DMS153 treated with DMSO at 0.1 percent for 48 hours (cell line): ENCODE data around the gene PCDHB9.
"Not testable (repeated sequence)": the region's sequence is repeated elsewhere in the genome, so short reads cannot be mapped to it uniquely, and the experiment has no call there.

Experiments
- DNase-seq: peaks from one replicate; lab custom pipeline; 2025; ENCODE audit not compliant: unreplicated experiment; lab: John Stamatoyannopoulos, UW

The PCDHB9 gene

DNA sequence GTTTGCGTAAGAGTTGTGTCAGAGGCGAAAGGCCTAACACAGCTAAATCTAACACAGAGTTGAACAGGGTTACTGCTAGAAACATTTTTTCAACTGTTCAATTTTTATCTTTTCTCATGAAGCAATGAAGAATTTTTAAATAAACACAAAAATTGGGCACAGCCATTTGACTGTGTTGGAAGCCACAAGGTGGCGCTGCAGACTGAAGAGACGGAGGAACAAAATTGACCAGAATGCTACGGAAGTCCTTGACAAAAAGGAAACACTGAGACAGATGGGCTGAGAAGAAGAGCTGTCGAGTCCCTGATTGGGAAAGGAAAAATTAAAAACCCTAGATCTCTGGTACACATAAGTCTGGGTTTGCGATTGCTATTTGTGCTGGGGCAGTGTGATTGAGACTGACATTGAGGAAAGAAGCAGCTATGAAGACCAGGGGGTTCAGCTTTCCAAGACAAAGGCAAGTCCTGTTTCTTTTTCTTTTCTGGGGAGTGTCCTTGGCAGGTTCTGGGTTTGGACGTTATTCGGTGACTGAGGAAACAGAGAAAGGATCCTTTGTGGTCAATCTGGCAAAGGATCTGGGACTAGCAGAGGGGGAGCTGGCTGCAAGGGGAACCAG is at the start of gene PCDHB9:
TSS of gene PCDHB9 (plus strand) at position 265 of the 616 bp plus-strand sequence. CDS start at position 423, 158 bp downstream.
- no peak for DNase-seq

DNA sequence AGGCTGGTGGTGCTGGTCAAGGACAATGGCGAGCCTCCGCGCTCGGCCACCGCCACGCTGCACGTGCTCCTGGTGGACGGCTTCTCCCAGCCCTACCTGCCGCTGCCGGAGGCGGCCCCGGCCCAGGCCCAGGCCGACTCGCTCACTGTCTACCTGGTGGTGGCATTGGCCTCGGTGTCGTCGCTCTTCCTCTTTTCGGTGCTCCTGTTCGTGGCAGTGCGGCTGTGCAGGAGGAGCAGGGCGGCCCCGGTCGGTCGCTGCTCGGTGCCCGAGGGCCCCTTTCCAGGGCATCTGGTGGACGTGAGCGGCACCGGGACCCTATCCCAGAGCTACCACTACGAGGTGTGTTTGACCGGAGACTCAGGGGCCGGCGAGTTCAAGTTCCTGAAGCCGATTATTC is 49.6 kb upstream of the PCDHB9 start:
- not testable (repeated sequence) for DNase-seq

DNA sequence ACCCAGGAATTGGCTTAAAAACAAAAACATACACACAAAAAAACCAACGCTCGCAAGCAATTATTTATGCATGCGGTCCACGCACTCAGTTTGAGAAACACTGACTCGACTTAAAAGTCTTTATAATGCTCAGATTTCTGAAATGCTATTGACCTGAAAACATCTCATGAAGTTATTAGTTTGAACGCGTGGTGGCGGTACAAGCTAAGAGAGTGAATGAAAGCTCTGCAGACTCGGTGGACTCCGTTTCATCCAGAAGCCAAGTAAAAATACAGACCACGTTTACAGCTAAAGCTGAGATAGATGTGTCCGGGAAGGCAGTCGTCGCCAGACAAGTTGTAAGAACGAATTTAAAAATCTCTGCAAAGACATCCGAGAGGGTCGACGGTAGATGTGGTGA is 37.1 kb upstream of the PCDHB9 start, which contains the start of gene PCDHB6:
TSS of gene PCDHB6 (plus strand) at position 246 of the 400 bp plus-strand sequence. CDS start 201 bp downstream, outside the sequence.
- no peak for DNase-seq

DNA sequence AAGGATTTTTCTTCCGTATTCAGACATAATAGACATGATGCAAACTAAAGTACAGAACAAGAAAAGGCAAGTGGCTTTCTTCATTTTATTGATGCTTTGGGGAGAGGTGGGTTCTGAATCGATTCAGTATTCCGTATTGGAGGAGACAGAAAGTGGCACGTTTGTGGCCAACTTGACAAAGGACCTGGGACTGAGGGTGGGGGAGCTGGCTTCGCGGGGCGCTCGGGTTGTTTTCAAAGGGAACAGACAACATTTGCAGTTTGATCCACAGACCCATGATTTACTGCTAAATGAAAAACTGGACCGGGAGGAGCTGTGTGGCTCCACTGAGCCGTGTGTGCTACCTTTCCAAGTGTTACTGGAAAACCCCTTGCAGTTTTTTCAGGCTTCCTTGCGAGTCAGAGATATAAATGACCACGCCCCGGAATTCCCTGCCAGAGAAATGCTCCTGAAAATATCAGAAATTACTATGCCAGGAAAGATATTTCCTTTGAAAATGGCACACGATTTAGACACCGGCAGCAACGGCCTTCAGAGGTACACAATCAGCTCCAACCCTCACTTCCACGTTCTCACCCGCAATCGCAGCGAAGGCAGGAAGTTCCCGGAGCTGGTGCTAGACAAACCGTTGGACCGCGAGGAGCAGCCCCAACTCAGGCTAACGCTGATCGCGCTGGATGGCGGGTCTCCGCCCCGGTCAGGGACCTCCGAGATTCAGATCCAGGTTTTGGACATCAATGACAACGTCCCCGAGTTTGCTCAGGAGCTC is 36.6 kb upstream of the PCDHB9 start:
- DNase-seq, result no peak

DNA sequence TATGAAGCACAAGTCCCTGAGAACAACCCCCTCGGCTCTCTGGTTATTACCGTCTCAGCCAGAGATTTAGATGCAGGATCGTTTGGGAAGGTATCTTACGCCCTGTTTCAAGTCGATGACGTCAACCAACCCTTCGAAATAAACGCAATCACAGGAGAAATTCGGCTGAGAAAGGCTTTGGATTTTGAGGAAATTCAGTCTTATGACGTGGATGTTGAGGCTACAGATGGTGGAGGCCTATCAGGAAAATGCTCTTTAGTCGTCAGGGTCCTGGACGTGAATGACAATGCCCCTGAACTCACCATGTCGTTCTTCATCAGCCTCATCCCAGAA is 36.0 kb upstream of the PCDHB9 start:
- DNase-seq, result no peak

DNA sequence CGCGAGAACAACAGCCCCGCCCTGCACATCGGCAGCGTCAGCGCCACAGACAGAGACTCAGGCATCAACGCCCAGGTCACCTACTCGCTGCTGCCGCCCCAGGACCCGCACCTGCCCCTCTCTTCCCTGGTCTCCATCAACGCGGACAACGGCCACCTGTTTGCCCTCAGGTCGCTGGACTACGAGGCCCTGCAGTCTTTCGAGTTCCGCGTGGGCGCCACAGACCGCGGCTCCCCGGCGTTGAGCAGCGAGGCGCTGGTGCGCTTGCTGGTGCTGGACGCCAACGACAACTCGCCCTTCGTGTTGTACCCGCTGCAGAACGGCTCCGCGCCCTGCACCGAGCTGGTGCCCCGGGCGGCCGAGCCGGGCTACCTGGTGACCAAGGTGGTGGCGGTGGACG is 35.3 kb upstream of the PCDHB9 start:
- not testable (repeated sequence) for DNase-seq

DNA sequence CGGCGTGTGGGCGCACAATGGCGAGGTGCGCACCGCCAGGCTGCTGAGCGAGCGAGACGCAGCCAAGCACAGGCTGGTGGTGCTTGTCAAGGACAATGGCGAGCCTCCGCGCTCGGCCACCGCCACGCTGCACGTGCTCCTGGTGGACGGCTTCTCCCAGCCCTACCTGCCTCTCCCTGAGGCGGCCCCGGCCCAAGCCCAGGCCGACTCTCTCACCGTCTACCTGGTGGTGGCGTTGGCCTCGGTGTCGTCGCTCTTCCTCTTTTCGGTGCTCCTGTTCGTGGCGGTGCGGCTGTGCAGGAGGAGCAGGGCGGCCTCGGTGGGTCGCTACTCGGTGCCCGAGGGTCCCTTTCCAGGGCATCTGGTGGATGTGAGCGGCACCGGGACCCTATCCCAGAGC is 34.9 kb upstream of the PCDHB9 start:
- not testable (repeated sequence) for DNase-seq

DNA sequence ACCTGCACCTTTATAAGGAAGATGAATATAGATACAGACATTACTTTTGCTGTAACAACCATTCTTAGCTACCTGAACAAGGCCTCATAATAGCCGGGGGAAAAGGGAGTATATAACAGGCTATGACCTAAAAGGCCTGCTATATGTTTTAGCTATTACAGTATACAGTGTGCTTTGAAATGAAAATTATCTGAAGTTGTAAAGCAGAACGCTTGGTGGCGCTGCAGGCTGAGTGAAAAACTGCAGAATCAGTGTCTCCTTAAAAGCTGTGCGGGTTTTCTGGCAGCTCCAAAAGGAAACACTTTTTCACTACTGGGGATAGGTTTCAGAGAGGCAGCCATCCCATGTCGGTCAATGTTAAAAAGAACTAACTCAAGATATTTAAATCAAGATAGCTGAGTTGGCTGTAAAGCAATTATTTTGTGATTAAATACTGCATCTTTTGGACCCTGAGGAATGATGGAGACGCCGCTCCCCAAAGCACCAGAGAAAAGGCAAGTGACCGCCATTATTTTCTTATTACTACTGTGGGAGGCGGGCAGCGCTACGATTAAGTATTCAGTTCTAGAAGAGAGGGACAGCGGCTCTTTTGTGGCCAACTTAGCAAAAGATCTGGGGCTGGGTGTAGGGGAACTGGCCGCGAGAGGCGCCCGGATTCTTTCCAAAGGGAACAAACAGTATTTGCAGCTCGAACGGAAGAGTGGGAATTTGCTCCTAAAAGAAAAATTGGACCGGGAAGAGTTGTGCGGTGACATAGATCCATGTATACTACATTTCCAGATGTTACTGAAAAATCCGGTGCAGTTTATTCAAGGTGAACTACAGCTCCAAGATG is 31.2 kb upstream of the PCDHB9 start:
- no peak for DNase-seq

DNA sequence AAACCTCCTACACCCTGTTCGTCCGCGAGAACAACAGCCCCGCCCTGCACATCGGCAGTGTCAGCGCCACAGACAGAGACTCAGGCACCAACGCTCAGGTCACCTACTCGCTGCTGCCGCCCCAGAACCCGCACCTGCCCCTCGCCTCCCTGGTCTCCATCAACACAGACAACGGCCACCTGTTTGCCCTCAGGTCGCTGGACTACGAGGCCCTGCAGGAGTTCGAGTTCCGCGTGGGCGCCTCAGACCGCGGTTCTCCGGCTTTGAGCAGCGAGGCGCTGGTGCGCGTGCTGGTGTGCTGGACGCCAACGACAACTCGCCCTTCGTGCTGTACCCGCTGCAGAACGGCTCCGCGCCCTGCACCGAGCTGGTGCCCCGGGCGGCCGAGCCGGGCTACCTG is 29.6 kb upstream of the PCDHB9 start:
- not testable (repeated sequence) for DNase-seq

DNA sequence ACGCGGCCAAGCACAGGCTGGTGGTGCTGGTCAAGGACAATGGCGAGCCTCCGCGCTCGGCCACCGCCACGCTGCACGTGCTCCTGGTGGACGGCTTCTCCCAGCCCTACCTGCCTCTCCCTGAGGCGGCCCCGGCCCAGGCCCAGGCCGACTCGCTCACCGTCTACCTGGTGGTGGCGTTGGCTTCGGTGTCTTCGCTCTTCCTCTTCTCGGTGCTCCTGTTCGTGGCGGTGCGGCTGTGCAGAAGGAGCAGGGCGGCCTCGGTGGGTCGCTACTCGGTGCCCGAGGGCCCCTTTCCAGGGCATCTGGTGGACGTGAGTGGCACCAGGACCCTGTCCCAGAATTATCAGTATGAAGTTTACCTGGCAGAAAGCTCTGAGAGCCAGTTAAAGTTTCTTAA is 29.1 kb upstream of the PCDHB9 start:
- DNase-seq, result not testable (repeated sequence)

DNA sequence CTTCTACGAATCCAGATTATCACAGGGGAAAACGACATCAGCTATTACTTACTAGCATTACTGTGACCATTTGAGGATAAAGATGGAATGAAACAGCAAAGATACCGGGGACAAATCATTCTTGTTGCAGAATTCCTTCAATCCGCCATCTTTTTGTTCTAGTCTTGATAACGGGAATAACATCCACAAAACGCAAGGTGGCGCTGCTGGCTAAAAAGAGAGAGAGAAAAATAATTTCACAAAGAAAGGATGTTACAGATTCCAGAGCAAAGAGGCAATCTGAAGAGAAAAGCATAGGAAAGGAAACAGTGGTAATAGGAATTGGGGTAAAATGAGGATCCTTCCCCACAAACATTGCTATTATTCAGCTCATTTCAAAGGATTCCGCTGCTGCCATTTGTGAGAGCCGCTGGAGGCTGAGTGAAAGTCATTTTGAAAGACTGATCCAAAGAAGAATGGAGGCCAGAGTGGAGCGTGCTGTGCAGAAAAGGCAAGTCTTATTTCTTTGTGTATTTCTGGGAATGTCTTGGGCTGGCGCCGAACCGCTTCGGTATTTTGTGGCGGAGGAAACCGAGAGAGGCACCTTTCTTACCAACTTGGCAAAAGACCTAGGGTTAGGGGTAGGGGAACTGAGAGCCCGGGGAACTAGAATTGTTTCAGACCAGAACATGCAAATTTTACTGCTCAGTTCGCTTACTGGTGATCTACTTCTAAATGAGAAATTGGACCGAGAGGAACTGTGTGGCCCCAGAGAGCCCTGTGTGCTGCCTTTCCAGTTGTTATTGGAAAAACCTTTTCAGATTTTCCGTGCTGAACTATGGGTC is 14.4 kb upstream of the PCDHB9 start, which contains the start of gene PCDHB7:
TSS of gene PCDHB7 (plus strand) at position 264 of the 824 bp plus-strand sequence. CDS start at position 456, 192 bp downstream.
- DNase-seq, result no peak

DNA sequence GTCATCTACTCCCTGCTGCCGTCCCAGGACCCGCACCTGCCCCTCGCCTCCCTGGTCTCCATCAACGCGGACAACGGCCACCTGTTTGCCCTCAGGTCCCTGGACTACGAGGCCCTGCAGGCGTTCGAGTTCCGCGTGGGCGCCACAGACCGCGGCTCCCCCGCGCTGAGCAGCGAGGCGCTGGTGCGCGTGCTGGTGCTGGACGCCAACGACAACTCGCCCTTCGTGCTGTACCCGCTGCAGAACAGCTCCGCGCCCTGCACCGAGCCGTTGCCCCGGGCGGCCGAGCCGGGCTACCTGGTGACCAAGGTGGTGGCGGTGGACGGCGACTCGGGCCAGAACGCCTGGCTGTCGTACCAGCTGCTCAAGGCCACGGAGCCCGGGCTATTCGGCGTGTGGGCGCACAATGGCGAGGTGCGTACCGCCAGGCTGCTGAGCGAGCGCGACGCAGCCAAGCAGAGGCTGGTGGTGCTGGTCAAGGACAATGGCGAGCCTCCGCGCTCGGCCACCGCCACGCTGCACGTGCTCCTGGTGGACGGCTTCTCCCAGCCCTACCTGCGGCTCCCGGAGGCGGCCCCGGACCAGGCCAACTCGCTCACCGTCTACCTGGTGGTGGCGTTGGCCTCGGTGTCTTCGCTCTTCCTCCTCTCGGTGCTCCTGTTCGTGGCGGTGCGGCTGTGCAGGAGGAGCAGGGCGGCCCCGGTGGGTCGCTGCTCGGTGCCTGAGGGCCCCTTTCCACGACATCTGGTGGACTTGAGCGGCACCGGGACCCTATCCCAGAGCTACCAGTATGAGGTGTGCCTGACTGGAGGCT is 12.5 kb upstream of the PCDHB9 start:
- not testable (repeated sequence) for DNase-seq

DNA sequence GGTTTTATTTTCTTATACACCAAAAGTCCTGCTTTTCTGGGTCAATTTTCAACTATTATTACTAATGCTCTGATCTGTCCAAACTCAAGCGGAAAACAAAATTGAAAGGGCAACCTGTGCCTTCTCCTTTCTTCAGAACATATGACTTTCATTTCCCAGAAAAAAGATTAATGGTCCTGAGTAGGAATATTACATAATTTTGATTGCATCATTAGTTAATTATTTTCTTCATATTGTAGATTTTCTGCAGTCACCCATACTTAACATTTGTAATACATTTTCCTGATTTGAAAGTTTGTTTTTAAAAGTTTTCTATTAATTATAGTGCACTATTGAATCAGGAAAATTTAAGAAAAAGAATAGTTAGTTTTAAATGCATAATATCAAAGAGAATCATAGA is 11.0 kb upstream of the PCDHB9 start:
- DNase-seq, result no peak

DNA sequence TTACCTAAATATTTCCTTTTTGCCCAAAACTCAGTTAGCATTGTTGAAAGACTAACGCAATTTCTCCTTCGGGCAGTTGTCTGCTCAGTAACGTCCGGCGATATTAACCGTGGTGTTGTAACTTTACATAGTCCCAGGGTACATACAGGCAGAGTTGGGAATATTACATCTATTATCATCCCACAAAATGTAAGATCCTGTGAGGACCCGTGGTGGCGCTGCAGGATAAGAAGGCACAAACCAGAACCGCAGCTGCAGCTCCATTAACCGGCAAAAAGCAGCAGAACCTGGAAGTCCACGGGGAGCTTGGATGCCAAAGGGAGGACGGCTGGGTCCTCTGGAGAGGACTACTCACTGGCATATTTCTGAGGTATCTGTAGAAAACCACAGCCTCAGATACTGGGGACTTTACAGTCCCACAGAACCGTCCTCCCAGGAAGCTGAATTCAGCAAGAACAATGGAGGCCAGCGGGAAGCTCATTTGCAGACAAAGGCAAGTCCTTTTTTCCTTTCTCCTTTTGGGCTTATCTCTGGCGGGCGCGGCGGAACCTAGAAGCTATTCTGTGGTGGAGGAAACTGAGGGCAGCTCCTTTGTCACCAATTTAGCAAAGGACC is 9.3 kb upstream of the PCDHB9 start, which contains the start of gene PCDHB8:
TSS of gene PCDHB8 (plus strand) at position 214 of the 615 bp plus-strand sequence. CDS start at position 459, 245 bp downstream.
- not testable (repeated sequence) for DNase-seq

DNA sequence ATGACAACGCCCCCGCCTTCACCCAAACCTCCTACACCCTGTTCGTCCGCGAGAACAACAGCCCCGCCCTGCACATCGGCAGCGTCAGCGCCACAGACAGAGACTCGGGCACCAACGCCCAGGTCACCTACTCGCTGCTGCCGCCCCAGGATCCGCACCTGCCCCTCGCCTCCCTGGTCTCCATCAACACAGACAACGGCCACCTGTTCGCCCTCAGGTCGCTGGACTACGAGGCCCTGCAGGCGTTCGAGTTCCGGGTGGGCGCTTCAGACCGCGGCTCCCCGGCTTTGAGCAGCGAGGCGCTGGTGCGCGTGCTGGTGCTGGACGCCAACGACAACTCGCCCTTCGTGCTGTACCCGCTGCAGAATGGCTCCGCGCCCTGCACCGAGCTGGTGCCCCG is 7.6 kb upstream of the PCDHB9 start:
- DNase-seq, result not testable (repeated sequence)

DNA sequence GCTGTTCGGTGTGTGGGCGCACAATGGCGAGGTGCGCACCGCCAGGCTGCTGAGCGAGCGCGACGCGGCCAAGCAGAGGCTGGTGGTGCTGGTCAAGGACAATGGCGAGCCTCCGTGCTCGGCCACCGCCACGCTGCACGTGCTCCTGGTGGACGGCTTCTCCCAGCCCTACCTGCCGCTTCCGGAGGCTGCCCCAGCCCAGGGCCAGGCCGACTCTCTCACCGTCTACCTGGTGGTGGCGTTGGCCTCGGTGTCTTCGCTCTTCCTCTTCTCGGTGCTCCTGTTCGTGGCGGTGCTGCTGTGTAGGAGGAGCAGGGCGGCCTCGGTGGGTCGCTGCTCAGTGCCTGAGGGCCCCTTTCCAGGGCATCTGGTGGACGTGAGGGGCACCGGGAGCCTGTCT is 7.1 kb upstream of the PCDHB9 start:
- not testable (repeated sequence) for DNase-seq

DNA sequence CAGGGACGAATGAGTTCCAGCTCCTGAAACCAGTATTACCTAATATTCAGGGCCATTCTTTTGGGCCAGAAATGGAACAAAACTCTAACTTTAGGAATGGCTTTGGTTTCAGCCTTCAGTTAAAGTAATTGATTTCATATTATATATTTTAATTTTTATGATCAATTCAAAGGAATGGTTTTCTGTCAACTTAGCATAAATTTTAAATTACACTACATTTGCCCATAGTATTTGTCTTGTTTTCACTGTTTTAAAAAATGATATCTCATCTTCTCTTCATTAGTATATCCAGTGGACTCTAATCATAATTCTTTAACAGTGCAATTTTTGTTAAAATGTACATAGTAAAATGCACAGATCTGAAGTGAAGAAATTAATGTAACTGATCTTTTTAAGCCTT is 6.6 kb upstream of the PCDHB9 start:
- no peak for DNase-seq

DNA sequence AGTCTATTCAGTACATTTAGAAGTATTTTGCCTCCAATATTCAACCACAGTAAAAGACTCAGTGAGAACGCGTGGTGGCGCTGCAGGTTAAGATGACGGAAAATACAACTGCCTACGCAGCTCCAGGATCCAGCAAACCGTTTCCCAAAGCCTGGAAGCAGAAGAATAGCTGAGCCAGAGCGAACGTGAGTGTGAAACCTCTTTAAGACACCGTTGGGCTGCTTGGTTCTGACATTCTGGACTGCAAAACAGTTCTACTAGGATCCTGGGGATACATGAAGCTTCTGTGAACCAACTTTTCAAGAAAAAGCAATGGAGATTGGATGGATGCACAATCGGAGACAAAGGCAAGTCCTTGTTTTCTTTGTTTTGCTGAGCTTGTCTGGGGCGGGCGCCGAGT is 4.7 kb upstream of the PCDHB9 start, which contains the start of gene PCDHB16:
TSS of gene PCDHB16 (plus strand) at position 140 of the 400 bp plus-strand sequence. CDS start at position 313, 173 bp downstream.
- DNase-seq, result no peak
